ENCODE results near the gene CLK3. TPM values are rescaled to one million over a fixed set of nuclear protein-coding genes. Genes with fewer than 3 reads are reported as not detected.

Gene CLK3
- total and polyA plus RNA-seq, 2 of the 8 experiments (the other 6 are each of a cell fraction or from before 2014, with no cell fraction given), result 43.5 to 67.3 TPM

Other genes with a start within 250 kb of the CLK3 start
- 1.9 and 3.3 TPM in 2 replicates for gene CYP11A1, start 248.2 kb upstream of the CLK3 start, total RNA-seq (2021; fragmentation: NEBNext Ultra II Directional; extraction: Animal tissue kit (Norgen Biotek cat#: 25700))
- 7.2 and 7.5 TPM in 2 replicates for gene CYP11A1, start 248.2 kb upstream of the CLK3 start, polyA plus RNA-seq (2011; rRNA removed)
- 14.6 and 15.0 TPM in 2 replicates for gene SEMA7A, start 181.9 kb upstream of the CLK3 start, total RNA-seq (2021; fragmentation: NEBNext Ultra II Directional; extraction: Animal tissue kit (Norgen Biotek cat#: 25700))
- gene SEMA7A, start 181.9 kb upstream of the CLK3 start, polyA plus RNA-seq (2011; rRNA removed), result 10.7 and 13.4 TPM in 2 replicates
- 71.5 and 76.7 TPM in 2 replicates for gene UBL7, start 154.7 kb upstream of the CLK3 start, total RNA-seq (2021; fragmentation: NEBNext Ultra II Directional; extraction: Animal tissue kit (Norgen Biotek cat#: 25700))
- 183 and 186 TPM in 2 replicates for gene UBL7, start 154.7 kb upstream of the CLK3 start, polyA plus RNA-seq (2011; rRNA removed)
- 115 and 118 TPM in 2 replicates for gene ARID3B, start 74.6 kb upstream of the CLK3 start, total RNA-seq (2021; fragmentation: NEBNext Ultra II Directional; extraction: Animal tissue kit (Norgen Biotek cat#: 25700))
- gene ARID3B, start 74.6 kb upstream of the CLK3 start, polyA plus RNA-seq (2011; rRNA removed), result 81.0 and 102 TPM in 2 replicates
- 49.1 and 50.8 TPM in 2 replicates for gene EDC3, start 80.2 kb downstream of the CLK3 start, total RNA-seq (2021; fragmentation: NEBNext Ultra II Directional; extraction: Animal tissue kit (Norgen Biotek cat#: 25700))
- 45.0 and 48.2 TPM in 2 replicates for gene EDC3, start 80.2 kb downstream of the CLK3 start, polyA plus RNA-seq (2011; rRNA removed)
- 0.11 and 0.35 TPM in 2 replicates for gene CYP1A1, start 109.7 kb downstream of the CLK3 start, total RNA-seq (2021; fragmentation: NEBNext Ultra II Directional; extraction: Animal tissue kit (Norgen Biotek cat#: 25700))
- gene CYP1A1, start 109.7 kb downstream of the CLK3 start, polyA plus RNA-seq (2011; rRNA removed), result 0.22 and 0.32 TPM in 2 replicates
- not detected in 2 replicates for gene CYP1A2, start 133.0 kb downstream of the CLK3 start, total RNA-seq (2021; fragmentation: NEBNext Ultra II Directional; extraction: Animal tissue kit (Norgen Biotek cat#: 25700))
- gene CYP1A2, start 133.0 kb downstream of the CLK3 start, polyA plus RNA-seq (2011; rRNA removed), result not detected in 2 replicates
- 50.2 and 51.7 TPM in 2 replicates for gene CSK, start 166.2 kb downstream of the CLK3 start, total RNA-seq (2021; fragmentation: NEBNext Ultra II Directional; extraction: Animal tissue kit (Norgen Biotek cat#: 25700))
- 13.7 and 23.0 TPM in 2 replicates for gene CSK, start 166.2 kb downstream of the CLK3 start, polyA plus RNA-seq (2011; rRNA removed)
- not detected in 2 replicates for gene LMAN1L, start 197.0 kb downstream of the CLK3 start, total RNA-seq (2021; fragmentation: NEBNext Ultra II Directional; extraction: Animal tissue kit (Norgen Biotek cat#: 25700))
- gene LMAN1L, start 197.0 kb downstream of the CLK3 start, polyA plus RNA-seq (2011; rRNA removed), result not detected in 2 replicates
- not detected in 2 replicates for gene CPLX3, start 210.8 kb downstream of the CLK3 start, total RNA-seq (2021; fragmentation: NEBNext Ultra II Directional; extraction: Animal tissue kit (Norgen Biotek cat#: 25700))
- gene CPLX3, start 210.8 kb downstream of the CLK3 start, polyA plus RNA-seq (2011; rRNA removed), result 0.17 and 0.27 TPM in 2 replicates
- gene ULK3, start 227.3 kb downstream of the CLK3 start, total RNA-seq (2021; fragmentation: NEBNext Ultra II Directional; extraction: Animal tissue kit (Norgen Biotek cat#: 25700)), result 25.0 and 27.1 TPM in 2 replicates
- 34.4 and 52.2 TPM in 2 replicates for gene ULK3, start 227.3 kb downstream of the CLK3 start, polyA plus RNA-seq (2011; rRNA removed)

All from H1 (cell line).